C4-2B (cell line): Measurements from ENCODE around the gene PRKG1.

Experiments
- CTCF ChIP-seq: fragments of 450-650 bp; conservative IDR thresholded peaks from 2 replicates; pipeline ENCODE4 v1.5.1; 2017; ENCODE audit warnings: mild to moderate bottlenecking
- ZFX ChIP-seq: fragments of 450-650 bp; IDR thresholded peaks from 2 replicates; pipeline ENCODE4 v1.6.1; 2017

- TF ChIP-seq CTCF = no peak
- TF ChIP-seq ZFX = no peak
These were observed 1033.9 kb downstream of the PRKG1 start for GRCh38 chr10:52108236-52108635.
